Loucy (cell line): Measurements from ENCODE around the gene SMIM14.

Experiments
- EZH2phosphoT487 ChIP-seq: fragments of 200-600 bp; IDR thresholded peaks from 2 replicates; pipeline ENCODE4 v1.6.1; 2018; ENCODE audit warnings: antibody characterized with exemption, mild to moderate bottlenecking, moderate library complexity, borderline replicate concordance
- TF ChIP-seq, protein P1 (sequence below): fragments of 200-600 bp; sonication (generic); conservative IDR thresholded peaks from 2 replicates; pipeline ENCODE4 v1.5.1; 2014; ENCODE audit warnings: mild to moderate bottlenecking, antibody characterized with exemption, low read length

DNA sequence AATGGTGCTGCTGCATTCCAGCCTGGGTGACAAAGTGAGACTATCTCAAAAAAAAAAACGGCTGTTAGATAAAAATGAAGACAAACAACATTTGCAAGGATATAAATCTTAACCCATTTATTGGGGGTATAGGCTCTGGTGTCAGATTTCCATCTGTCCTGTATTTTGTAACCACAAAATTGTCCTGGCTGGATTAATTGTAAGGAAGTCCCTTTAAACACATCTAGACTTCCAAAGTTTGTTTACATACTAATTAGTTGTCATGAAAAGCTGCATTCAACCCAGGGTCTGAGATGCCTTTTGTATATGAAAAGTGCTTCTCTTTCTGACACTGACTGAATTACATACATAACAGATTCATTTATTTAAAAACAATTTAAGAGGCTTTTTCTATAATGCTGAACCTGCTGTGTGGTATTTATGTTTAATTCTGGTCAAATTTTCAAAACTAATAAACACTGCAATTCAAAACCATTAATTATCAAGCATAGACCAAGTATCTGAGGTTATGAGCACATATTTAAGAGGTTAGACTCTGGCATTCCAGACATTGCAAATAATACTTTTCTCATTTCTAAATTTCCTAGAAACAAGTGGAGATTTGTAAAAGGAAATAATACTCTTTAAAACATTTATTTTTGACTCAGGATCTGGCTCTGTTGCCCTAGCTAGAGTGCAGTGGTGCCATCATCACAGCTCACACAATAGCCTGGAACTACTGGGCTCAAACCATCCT lies 93.9 kb downstream of the SMIM14 start:
- TF ChIP-seq, protein P1, sequence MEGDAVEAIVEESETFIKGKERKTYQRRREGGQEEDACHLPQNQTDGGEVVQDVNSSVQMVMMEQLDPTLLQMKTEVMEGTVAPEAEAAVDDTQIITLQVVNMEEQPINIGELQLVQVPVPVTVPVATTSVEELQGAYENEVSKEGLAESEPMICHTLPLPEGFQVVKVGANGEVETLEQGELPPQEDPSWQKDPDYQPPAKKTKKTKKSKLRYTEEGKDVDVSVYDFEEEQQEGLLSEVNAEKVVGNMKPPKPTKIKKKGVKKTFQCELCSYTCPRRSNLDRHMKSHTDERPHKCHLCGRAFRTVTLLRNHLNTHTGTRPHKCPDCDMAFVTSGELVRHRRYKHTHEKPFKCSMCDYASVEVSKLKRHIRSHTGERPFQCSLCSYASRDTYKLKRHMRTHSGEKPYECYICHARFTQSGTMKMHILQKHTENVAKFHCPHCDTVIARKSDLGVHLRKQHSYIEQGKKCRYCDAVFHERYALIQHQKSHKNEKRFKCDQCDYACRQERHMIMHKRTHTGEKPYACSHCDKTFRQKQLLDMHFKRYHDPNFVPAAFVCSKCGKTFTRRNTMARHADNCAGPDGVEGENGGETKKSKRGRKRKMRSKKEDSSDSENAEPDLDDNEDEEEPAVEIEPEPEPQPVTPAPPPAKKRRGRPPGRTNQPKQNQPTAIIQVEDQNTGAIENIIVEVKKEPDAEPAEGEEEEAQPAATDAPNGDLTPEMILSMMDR: no peak
- TF ChIP-seq EZH2phosphoT487: no peak
